22Rv1 (cell line): ENCODE measurements around the gene PCDHGA2.

Experiments used
- H3K27ac ChIP-seq: fragments of 450-650 bp; 2 replicates; pipeline ENCODE4 v1.5.1; 2017
- CTCF ChIP-seq: fragments of 450-650 bp; IDR thresholded peaks from 2 replicates; pipeline ENCODE4 v1.5.1; 2017; ENCODE audit warnings: mild to moderate bottlenecking
- ZFX ChIP-seq: fragments of 450-650 bp; IDR thresholded peaks from 2 replicates; pipeline ENCODE4 v1.6.1; 2017; ENCODE audit warnings: antibody characterized with exemption, borderline replicate concordance

The PCDHGA2 gene

DNA sequence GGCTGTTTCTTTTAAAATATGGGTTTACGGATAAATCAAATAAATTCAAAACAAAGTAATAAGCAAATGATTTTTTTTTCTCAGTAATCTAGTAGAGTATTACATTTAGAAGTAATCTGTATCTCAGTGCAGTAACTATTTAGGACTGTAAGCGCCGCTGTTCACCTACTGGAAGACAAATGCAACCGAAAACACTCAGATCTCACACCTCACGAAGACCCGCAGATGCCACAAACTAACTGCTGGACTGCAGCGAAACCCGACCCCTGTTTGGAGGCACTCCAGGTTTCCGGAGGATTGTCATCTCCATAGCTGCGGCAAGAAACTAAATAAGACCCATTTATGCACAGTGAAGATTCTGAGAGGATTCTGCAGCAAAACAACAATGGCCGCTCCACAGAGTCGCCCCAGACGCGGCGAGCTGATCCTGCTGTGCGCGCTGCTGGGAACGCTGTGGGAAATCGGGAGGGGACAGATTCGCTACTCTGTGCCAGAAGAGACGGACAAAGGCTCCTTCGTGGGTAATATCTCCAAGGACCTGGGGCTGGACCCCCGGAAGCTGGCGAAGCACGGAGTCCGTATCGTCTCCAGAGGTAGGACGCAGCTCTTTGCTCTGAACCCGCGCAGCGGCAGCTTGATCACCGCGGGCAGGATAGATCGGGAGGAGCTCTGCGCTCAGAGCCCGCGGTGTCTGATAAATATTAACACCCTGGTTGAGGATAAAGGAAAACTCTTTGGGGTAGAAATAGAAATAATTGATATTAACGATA, 54.1 kb downstream of the PCDHGA2 start, which contains the start of gene PCDHGA8:
Gene PCDHGA8, plus strand, starts transcription at position 205 of the 770 bp plus-strand sequence. Its CDS starts 181 bp downstream, at position 386.
- H3K27ac ChIP-seq, result no peak within 1 kb of the TSS

More for the DNA sequence above, 54.1 kb downstream of the PCDHGA2 start, which contains the start of gene PCDHGA8:
- TF ChIP-seq CTCF (peak; percentile 32), ZFX (no peak)
